Activated CD4-positive, alpha-beta T cell treated with anti-CD3 and anti-CD28 coated beads, Interleukin-2, Interleukin-6, amounts not matched to agents 100 ng/mL and 50 ng/mL, durations not matched to agents 16 hours and 8 hours (primary cell): ENCODE data around the gene SLC24A3.

Experiments
- DNase-seq: peaks from one replicate; pipeline ENCODE4 v3.0.0-alpha.2; 2020

Gene SLC24A3

DNA sequence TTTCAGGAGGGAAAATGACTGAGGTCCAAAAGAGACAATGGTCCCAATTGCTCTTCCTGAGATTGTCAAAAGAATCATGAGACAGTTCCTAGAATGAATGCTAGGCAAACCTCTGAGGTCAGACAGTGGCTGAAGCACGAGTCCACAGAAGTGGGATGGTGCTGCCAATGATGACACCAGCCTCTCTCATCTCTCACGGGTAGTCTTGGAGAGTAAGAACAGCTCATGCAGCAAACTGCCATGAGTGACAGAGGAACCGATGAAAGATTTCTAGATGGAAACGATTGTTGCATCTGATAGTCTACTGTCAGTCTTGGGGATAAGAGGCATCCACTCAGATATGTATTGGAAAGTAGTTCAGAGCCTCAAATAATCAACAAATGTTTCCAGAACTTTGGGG is 188.7 kb downstream of the SLC24A3 start:
- DNase-seq: no peak

- no peak for DNase-seq
Measured at GRCh38 chr20:19403549-19403948, 191.1 kb downstream of the SLC24A3 start.

DNA sequence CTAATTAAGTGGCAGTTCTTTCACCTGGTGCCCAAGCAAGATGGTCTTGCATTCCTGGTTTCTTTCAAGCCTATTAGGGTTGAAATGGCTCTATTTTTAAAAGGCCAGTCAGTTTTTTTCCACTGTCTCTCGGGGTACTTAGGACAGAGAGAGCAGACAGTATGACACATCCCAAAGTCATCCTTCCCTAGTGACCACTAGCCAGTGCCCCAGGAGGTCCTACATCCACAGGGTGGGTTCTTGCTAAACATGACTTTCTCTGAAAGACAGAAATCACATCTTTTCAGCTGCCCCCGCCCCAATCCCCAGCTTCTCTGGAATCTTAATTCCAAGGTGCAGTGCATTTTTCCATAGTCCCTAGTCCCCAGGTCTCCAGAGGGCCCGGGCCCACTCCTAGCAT is 192.4 kb downstream of the SLC24A3 start:
- no peak for DNase-seq

- DNase-seq: no peak
Measured at GRCh38 chr20:19405958-19406357, 193.5 kb downstream of the SLC24A3 start.

DNA sequence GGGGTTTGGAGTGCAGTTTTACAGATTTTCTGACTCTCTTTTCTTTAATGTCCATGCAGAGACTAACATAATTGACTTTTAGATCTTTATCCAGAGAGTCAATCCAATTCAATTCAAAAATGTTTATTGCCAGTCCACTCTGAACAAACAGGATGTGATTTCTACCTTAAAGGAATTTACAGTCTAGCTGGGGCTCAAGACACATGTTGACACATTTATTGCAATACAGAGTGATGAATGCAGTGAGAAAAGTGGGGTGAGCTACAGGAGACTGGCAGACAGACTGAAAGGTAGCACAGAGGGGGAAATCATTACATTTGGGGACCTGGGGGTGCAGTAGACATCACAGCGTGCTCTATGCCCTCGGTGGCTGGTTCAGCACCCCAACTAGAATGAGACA is 193.9 kb downstream of the SLC24A3 start:
- no peak for DNase-seq

GRCh38 chr20:19407196-19407595 is 194.8 kb downstream of the SLC24A3 start:
- DNase-seq: no peak

DNA sequence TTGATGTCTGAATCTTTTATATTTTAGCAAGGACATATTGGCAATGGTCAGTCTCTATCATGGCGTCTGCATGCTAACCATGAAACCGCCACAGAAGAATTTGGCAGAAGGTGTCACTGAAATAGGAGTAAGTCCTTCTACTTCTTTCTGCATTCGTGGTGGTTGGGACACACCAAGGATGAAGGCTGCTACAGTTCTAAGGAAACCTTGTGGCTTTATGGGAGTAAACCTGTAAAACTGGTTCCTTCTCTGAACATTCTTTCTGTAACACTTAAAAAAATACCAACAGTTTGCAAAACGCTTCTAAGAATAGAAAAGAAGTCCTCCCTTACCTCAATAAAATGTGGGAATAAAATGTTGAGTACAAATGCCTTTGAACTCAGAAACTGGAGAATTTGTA is 195.3 kb downstream of the SLC24A3 start:
- no peak for DNase-seq

DNA sequence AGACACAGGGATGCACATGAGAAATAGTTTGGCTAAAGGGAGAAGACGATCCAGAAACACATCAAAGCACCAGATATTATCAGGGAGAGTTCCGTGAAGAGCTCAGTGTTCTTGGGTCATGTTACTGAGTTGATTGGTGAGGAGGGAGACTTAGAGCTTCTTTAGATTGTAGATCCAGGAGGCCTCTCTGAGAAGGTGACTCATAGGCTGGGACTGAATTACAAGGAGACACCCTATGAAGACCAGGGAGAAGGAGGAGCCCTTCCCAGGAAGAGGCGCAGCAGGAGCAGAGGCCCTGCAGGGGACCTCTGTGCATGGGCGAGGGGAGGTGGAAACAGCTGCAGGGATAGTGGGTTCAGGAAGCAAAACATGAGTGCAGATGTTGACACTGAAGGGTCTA is 196.5 kb downstream of the SLC24A3 start:
- DNase-seq: no peak

DNA sequence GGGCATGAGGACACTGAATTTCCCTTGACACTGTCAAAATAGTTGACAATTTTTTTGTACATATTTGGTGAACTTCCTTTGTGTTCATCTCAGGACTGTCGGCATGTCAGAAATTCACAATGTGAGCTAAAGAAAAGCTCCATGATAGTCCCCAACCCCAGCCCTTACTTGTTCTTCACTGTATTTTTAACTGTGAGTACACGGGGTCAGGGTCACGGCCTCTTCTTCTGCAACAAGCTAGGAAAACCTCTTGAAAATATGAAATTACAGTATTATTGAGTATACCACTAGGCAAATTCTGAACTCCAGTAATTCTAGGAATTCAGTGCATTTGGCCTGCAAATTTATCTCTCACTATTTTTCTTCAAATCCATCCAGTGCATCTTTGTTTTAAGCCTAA is 199.4 kb downstream of the SLC24A3 start:
- DNase-seq: no peak

DNA sequence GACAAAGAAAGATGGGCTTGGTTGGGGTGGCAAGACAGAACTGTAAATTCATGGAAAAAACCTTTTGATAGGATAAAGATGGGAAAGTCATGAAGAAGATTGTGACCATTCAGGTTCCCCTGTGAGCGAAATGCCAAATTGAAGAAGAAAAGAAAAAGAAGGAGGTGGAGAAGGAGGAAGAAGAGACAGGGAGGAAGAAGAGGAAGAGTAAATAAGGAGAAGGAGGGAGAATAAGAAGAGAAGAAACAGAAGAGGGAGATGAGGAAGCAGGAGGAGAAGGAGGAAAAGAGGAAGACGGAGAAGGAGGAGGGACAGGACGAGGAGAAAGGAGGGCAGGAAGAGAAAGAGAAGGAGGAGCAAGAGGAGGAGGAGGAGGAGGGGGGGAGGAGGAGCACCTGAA is 199.8 kb downstream of the SLC24A3 start:
- no peak for DNase-seq

GRCh38 chr20:19414600-19414999 is 202.2 kb downstream of the SLC24A3 start:
- DNase-seq: no peak

DNA sequence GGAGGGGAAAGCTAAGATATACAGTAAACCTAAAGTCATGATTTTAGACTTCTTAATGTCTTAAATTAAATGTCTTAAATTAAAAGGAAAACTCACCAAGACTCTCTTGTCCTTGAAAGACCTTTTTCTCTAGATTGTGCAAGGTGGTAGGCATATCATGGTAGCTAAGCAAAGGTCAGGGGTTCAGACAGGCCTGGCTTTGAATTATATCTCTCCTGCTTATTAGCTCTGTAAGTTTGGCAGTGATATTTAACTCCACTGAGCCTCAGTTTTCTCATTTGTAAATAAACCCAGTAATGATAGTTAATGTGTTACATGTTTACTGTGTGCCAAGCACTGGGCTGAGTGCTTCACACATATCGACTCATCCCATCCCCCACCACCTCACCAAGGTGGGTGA is 203.3 kb downstream of the SLC24A3 start:
- no peak for DNase-seq

DNA sequence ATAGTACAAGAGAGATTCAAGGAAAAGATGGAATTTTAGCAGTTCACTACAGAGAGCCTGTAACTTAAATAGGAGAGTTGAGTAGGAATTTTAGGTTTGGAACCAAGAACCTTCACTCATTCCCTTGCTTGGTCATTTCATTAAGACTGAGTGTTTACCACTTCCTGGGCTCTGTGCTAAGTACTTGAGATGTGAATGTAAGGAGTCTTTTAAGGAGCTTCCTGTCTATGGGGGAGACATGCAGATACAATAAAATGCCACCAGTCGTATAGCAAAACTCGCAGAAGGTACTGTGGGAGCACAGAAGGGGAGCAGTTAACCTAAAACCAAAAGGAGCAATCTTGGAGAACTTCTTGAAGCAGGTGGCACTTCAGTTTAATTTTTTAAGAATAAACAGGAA is 204.2 kb downstream of the SLC24A3 start:
- no peak for DNase-seq

GRCh38 chr20:19419396-19419795 is 207.0 kb downstream of the SLC24A3 start:
- DNase-seq: no peak

DNA sequence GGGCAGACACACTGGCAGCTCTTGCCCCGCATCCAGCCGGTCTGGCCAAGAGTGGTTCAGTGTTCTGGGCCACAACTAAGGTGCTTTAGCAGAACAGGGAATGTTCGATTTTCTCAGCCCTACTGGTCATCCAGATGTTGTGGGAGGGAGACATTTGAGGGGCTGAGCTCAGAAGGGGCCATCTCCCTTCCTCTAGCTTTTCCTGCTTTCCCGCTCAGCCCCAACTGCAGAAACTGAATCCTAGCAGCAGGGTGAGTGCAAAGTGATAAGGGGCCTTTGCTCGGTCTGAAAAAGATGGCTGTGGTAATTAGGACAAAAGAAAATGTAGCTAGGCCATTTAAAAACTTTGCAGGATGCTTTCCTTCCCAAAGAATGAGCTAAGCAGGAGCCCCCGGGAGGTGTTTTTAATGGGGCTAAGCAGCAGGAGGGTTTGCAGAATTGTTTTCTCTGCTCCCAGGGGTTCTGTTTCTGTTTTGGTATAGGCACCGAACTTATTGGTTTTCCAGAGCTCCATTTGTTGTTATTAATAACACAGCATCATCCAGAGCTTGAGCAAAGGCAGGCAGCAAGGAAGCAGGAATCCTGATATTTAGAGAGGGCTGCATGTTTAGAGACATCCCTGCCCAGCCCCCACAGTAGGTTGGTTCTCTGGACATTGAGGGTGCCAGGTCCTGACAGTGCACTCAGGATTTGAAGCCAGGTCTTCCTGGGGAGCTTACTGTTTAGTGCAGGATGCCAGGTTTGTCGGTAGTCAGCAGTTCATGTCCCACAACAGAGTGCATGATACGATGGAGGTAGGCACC is 210.9 kb downstream of the SLC24A3 start:
- no peak for DNase-seq

- DNase-seq: no peak
Measured at GRCh38 chr20:19423900-19424620, 211.6 kb downstream of the SLC24A3 start.

GRCh38 chr20:19426356-19426755 is 213.9 kb downstream of the SLC24A3 start:
- DNase-seq: no peak

- no peak for DNase-seq
Measured at GRCh38 chr20:19427480-19427879, 215.0 kb downstream of the SLC24A3 start.

GRCh38 chr20:19427913-19428312 is 215.5 kb downstream of the SLC24A3 start:
- DNase-seq: no peak

GRCh38 chr20:19428324-19428723 is 215.9 kb downstream of the SLC24A3 start:
- no peak for DNase-seq

DNA sequence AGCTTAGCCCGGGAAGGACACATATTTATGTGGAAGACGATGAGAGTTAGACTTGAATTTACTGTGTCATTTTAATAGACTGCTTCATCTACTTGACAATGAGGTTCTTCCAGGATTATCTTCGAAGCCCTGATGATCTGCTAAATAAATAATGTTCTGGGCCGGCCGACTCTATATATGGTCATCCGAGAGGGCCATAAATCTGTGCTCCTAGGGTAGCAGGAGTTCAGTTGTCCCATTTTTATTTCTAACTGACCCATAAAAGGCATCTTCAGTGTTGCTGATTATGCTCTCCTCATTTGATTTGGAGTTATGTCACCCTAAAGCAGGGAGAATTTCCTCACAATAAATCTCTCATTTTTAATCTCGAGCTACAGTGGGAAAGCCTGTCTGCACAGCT is 217.1 kb downstream of the SLC24A3 start:
- DNase-seq: no peak

- DNase-seq: no peak
Measured at GRCh38 chr20:19430641-19431315, 218.3 kb downstream of the SLC24A3 start.

- no peak for DNase-seq
Measured at GRCh38 chr20:19431316-19431700, 218.9 kb downstream of the SLC24A3 start.

GRCh38 chr20:19431906-19432305 is 219.5 kb downstream of the SLC24A3 start:
- DNase-seq: no peak
